ENCODE measurements around the gene EP400.
"Not testable (repeated sequence)": the region's sequence is repeated elsewhere in the genome, so short reads cannot be mapped to it uniquely, and the experiment has no call there.

Gene EP400

DNA sequence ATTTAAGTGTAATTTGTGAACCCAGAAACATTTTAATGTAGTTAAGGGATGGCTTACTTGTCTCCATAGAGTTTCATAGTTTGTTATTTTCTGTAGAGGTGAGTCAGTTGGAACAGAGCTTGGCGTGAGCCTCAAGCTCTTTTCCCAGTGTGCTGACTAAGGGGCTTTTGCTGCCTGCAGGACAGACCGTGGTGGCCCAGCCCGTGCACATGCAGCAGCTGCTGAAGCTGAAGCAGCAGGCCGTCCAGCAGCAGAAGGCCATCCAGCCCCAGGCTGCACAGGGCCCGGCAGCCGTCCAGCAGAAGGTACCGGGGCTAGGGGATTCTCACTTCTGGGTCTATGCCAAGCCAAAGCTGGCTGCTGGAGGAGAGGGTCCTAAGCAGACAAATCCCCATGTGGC, 117.4 kb downstream of the EP400 start:
- no peak for DNase-seq (ENCODE audit: low read depth)

DNA sequence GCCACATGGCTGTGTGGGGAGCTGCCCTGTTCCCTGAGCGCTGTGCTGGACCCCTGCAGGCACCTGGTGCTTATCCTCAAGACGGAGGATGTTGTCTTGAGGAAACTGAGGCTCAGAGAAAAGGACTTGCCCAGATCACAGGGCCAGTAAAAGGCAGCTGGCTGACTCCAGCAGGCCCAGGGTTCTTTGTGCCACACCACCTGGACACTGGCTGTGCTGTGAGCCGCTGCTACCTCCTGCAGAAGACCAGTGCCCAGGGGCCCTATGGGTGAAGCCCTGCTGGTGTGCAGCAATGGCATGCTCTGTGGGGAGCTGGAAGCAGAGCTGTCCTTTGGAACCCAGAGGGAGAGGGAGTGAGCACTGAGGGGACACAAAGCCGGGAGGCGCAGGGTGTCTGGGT, 118.5 kb downstream of the EP400 start:
- no peak for DNase-seq (ENCODE audit: low read depth)

DNA sequence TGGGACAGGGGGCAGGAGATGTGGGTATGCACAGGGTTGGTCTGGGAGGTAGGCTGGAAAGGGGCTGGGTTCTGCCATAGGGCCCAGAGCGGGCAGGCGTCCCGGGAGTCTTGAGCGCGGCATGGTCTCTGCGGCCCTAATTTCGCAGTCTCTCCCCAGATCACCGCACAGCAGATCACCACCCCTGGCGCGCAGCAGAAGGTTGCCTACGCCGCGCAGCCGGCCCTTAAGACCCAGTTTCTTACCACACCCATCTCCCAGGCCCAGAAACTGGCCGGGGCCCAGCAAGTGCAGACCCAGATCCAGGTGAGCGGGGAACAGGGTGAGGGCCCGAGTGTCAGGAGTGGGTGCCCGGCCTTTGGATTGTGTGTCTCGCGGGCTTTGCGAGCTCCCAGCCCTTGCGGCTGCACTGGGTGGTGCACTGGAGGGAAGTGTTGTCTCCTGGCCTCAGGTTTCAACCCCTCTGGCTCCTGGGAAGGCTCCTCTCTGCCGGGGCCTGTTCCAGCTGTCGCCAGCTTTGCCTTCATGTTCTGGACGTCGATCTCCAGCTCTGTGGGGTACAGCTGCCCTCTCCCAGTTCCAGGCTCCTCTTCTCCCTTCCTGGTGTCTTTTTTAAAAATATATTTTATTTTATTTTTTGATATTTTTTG, 119.7 kb downstream of the EP400 start:
- DNase-seq (ENCODE audit: low read depth), result no peak

DNA sequence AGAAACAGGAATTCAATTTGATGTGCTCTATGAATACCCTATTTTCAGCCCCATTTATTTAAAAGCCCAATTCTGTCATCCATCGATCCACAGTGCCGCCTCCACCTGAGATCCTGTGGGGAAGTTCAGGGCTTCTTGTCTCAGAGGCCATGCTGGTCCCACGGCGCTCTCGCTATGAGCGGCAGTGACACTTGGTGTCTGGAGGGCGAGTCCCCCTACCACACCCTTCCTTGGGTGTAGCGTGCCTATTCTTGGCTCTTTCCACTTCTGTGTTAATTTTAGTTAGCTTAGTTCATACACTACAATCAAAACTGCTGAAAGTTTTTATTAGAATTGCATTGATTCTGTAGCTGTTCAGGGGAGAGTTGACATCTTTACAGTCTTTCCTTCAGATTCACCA, 120.6 kb downstream of the EP400 start:
- no peak for DNase-seq (ENCODE audit: low read depth)

DNA sequence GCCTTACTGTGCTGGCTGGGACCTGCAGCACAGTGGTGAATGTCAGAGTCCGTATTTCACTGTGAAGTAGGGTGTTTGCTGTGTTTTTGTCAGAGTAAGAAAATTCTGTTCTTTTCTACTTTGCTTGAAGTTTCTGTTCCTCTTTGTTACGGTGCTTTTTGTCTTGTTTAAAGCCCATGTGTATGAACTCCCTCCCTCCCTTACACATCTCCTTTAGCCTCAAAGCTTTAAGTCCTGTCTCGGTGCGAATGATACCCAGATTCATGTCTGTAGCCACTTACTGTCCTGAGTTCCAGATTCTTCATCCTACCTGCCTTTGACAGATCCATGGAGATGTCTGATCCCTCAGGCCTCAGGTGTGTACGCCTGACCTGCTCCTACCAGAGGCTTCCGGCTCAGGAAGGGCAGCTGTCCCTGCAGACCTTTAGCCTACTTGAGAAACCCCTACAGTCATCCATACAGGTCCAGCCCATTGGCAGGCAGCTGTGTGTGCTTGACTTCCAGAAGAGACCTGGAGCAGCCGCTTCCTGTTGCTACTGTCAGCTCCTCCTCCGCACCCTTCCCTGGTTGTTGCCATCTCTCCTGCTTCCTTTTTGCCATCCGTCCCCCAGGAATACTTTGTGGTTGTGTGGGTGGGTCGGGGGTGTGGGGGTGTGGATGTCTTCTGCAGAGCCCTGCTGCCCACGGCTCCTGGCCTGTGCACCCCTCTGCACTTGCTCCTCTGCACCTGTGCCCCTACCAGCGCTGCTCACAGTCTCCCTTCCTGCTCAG, 121.5 kb downstream of the EP400 start:
- no peak for DNase-seq (ENCODE audit: low read depth)

DNA sequence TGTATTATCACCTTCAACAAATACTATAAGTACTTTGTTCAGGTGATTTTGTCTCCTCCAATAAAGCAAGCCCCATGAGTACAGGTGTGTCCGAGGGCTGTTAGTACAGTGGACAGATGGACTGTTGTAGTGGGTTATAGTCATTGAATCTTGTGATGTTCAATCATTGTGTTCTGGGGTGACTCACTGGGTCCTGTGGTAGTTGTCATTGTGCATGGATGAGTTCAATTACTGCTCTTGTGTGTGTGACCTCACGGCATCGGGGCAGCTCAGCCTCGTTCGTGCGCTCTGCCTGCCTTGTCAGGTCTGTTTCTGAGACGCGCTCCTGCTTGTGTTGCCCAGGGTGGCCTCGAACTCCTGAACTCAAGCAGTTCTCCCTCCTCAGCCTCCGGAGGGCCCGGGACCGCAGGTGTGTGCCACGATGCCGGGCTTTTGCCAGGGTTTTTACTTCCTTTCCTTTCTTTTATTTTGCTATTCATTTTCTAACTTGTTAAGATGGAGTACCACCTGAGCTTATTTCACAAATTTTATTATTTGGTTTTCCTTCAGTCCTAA, 122.2 kb downstream of the EP400 start:
- DNase-seq (ENCODE audit: low read depth), result no peak

DNA sequence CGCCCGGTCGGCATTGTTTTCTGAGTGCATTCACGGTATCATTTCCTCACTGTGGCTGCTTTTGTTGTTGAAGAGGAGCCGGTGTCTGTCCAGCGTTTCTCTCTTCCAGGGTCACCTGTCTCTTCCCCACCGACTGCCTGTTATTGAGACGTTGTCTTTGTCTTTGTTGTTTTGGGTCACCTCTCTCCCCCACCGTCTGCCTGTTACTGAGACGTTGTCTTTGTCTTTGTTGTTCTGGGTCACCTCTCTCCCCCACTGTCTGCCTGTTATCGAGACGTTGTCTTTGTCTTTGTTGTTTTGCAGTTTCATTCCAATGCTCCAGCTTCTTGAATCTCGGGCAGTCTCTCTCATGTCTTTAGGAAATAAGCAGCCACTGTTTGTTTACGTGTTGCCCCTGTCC, 124.5 kb downstream of the EP400 start:
- DNase-seq (ENCODE audit: low read depth), result no peak

DNA sequence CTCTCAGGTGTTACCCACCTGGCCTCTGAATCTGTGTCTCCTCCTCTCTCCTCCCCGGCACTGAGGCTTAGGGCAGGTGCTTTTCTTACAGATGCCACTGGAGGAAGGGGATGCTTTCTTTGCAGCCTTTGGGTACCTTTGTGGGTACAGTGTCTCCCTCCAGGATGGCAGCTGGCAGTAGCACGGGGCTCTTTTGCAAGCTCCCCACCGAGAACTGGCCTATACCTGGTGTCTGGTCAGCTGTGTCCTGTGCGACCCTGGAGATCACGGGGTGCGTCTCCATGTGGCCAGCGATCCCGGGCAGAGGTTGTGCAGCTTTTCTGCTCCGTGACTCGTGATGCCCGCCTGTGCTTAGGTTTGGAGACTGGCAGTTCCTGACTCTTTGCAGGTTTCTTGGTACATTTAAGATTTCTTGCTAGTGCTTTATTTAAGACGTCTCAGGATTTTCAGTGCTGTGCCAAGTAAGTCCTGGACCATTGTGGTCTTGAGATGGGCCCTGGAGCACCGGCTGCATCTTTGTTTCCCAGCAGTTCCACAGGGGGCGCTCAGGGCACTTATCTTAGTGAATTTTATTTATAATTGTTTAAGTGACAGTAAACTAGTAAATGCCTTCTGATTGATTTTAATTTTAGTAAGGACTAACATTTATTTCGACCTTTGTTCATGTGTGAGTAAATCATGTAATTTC, 125.4 kb downstream of the EP400 start:
- DNase-seq (ENCODE audit: low read depth), result no peak

DNA sequence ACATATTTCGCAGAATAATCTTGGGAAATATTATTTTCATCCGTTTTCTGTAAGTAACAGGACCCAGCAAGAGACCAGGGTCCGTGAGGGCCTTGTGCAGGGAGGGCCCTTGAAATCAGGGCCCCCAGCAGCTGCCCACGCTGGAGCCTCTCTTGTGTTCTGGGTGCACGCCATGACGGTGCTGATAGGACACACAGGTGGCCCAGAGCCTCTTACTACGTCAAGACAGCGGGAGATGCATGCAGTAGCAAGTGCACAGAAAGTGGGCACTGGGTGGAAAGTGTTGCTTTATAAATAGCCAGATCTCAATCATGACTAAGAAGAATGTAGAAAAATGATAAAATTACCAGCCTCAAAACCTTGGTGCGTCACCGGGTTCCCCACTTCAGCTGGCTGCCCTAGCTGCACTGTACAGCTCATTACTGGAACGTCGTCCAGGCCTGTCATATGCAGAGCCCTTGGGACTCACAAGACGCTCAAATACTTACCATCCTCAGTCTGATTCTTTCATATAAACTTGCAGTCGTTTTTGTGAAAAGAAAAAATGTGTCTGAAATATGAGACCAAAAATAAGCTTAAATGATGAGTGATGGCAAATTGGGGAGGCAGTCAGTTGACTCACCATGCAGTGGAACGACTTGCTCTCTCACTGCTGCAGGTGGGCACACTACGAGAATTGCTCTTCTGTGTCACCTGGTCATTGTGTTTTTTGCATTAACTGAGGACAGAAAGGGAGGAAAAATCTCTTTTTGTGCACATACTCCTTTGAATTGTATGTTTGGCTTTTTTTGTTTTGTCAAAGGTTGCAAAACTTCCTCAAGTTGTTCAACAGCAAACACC, 126.2 kb downstream of the EP400 start:
- DNase-seq (ENCODE audit: low read depth), result no peak

DNA sequence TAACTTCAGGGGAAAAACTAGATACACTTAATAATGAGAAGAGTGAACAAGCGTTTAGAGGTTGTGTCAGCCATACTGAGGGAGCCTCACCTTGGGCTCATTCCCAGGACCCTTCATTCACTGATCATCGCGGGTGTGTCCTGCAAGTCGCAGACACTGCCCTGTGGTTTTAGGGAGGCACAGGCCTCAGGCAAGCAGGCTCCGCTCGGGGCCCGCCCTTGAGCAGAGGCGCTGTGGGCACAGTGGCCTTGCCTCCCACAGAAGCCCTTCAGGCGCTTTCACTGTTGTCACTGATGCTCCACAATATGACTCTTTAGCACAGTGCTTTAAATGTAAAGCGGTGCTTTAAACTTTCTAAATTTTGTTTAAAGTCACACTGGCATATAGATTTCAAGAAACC, 127.0 kb downstream of the EP400 start:
- DNase-seq (ENCODE audit: low read depth), result no peak

DNA sequence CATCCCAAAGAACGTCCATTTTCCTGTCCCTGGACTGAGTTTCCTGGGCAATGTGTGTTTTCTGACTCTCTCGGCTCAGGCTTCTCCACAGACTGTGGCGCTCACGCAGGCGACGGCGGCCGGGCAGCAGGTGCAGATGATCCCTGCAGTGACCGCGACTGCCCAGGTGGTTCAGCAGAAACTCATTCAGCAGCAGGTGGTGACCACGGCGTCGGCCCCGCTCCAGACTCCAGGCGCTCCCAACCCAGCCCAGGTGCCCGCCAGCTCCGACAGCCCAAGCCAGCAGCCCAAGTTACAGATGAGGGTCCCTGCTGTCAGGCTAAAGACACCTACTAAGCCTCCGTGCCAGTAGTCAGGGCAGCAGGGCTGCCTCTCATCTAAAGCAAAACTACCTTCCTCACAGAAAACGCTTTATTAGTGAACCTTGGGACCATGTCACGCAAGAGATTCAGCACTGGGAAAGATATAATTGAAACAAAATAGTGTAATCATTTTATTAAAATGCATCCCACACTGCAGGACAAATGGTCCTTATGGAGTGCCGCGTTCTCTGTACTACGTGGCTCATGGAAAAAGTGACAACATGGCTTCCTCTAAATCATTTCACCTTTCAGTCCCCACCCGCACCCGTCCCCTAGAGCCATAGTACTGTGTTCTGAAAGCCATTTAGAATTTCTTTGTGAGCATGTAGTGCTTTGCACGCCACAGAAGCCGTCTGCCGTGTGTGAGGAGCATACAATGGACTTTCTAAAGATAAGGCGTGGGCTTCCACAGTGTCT, 127.8 kb downstream of the EP400 start:
- no peak for DNase-seq (ENCODE audit: low read depth)

DNA sequence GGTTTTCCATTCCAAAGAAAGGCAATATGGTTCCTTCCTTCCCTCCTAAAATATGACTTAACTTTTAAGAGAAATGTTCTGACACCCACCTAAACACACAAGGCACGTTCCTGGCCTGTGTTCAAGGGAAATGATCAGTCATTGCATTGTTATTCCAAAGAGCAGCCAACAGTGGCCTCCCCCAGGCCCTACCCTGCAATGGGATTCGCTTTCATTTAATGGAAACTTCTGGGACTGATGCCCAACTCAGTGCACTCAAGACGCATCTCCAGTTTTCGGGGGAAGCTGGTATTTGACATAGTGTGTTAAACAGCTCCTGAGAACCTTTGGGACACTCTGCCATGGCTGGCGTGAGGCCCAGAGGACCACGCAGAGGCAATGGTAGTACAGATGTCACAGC, 128.4 kb downstream of the EP400 start:
- DNase-seq (ENCODE audit: low read depth), result no peak

DNA sequence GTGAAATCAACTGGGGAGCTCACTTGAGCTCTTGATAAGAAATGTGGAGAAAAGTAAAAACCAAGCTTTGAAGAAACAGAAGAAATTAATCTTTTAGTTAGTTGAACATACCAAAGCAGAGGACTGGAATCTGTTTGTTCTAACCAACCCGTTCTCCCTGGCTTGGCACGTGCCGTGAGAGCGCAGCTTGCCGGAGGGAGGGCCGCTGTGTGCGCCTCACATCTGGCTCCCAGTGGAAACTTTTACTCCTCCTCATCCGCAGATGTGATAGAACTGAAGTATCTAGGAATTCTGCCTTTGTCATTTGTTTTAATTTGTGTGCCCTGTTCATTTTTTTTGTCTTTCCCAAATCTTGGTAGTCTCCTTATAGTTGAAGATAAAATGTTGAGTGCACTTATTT, 129.5 kb downstream of the EP400 start:
- no peak for DNase-seq (ENCODE audit: low read depth)

DNA sequence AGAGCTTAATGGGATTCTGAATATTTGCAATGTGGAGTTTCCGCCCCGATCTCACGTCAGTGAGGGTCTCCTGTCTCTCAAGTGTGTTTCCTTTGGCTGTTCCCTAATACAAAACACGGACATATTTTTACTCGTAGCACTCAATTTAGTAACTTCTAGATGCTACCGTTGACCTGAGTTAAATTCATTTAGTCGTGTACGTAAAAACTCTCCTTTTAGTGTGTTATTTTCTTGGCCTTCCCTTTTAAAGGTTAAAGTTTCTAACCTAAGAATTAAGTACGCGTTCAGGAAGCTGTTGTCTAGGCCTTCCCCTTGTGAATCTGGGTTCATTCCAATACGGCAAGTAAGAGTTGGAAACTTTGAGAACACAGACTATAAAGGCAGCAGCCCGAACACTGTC, 130.0 kb downstream of the EP400 start:
- no peak for DNase-seq (ENCODE audit: low read depth)

DNA sequence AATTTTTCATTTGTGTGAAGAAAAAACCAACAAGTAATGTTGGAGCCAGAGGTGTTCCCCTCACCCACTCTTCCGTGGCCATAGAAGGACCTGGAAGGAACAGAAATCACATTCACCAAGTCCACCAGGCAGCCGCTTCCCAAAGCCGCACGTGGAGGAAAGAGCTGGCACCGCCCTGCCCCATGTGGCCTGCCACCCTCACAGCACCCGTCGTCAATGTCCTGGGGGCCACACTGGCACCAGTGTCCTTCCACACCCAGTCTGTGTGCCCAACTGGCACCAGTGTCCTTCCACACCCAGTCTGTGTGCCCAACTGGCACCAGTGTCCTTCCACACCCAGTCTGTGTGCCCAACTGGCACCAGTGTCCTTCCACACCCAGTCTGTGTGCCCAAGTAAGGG, 130.8 kb downstream of the EP400 start:
- DNase-seq (ENCODE audit: low read depth), result not testable (repeated sequence)

DNA sequence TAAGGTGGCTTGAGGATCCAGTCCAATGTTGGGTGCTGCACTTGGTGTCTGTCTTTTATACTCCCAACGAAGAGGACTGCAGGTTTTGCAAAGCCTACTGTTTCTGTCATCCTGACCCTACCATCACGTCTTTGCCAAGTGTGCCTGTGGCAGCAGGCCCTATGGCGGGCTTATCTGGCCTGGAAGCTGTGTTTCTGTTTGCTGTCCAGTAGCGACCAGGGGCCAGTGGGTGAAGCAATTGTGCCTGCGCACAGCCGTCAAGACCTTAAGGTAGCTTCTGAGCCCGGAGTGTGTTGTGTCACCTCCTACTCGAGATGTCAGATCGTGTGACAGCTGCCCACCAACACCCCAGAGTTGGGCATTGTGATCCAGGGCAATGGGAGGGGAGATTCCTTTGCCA, 131.7 kb downstream of the EP400 start:
- no peak for DNase-seq (ENCODE audit: low read depth)

DNA sequence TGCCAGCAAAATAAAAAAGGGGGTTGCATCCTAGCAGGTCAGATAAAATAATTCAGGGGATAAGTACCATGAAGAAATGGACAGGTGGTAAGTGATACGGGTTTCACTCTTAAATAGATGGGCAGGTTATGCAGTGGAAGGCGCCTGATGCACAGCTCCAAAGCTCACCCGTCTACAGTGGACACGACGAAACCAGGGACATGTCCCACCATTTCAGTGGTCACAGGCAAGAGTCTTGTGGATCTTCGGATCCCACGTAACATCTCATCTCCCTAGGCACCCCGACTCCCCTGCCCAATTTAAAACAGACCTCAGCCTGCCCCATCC, 133.8 kb downstream of the EP400 start:
- no peak for DNase-seq (ENCODE audit: low read depth)

DNA sequence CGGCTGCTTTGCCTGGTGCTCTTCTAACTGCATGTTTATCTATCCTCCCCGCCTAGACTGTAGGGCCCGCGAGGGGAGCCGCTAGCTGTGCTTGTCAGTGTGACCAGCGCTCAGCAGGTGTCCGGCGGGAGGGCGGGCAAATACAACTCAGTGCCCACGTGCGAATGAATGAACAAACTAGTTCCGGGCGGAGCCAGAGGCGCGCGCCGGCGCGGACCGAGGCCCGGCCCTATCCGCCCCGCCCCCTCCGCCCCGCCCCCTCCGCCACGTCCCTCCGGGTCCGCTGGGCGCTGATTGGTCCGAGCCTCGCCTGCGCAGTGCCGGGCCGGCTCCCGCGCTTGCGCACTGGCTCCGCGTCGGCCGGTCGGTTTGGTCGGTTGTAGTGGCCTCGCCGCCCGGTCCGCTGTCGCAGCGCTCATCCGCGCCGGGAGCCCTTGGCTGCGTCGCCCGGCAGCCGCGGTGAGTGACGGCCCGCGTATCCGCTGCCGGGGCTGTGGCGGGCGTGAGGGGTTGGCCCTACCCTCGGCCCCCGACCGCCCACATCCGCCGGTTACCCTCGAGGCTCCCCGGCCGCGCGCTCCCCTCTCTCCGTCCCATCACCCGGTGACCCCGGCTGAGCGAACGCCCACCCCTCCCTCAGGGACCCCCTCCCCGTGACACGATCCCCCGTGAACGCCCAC, 134.3 kb downstream of the EP400 start:
- peak; percentile 88 for DNase-seq (ENCODE audit: low read depth)

DNA sequence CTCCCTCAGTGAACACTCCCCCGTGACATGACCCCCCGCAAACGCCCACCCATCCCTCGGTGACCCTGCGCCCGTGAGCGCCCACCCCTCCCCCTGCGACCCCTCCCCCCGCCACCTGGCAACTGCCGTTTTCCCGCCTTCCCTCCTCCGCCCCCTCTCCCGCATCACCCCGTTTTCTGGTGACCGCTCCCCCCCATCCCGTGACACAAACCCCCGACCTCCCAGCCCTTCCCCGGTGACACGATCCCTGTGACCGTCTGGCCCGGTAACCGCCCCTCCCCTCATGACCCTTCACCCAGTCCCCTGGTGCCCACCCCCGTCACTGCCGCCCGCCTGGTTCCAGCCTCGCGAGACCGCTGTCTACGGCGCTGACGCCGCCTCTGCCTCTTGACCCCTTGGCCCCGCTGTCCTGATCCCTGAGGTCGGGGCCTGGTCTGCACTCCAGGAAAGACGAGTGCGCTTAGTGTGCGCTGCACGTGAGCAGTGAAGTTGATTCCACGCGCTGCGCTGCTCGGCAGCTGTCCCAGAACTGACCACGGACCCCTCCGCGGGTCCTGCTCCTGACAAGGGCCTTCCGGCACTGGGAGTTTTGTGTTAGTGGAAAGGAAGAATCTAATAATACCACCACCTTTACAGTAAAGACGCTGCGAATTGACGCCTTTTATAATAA, 135.0 kb downstream of the EP400 start:
- DNase-seq (ENCODE audit: low read depth), result peak; percentile 68

DNA sequence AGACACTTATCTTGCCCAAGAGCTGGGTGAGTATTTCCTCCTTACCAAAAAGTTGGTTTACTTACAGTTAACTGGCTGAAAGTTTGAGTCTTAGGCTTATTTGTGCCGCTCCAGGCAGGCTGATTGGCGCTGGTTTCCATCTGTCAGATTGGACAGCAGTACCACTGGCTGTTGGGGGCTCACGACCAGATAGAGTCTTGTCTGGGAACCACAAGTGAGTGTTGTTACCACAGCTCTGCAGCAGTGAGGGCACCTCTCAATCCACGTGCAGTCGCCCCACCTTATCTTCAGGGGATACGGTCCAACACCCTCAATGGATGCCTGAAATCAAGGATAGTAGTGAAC, 135.5 kb downstream of the EP400 start:
- no peak for DNase-seq (ENCODE audit: low read depth)
